SK-MEL-5 (cell line): ENCODE measurements around the gene C22orf39. TPM values are rescaled to one million over a fixed set of nuclear protein-coding genes. Genes with fewer than 3 reads are reported as not detected.
"Not testable (repeated sequence)": the region's sequence is repeated elsewhere in the genome, so short reads cannot be mapped to it uniquely, and the experiment has no call there.

ENCODE experiments used
- DNase-seq: peaks from one replicate; pipeline ENCODE4 v3.0.0-alpha.2; 2016; ENCODE audit warnings: low read depth, low spot score
- in situ Hi-C: cut with HindIII; loops from 2 replicates; pipeline ENCODE4 v1.10.0; 2016; ENCODE audit warnings: low sequenced_read_pairs, high pct_unique_total_duplicates, low pct_unique_long_range_greater_than_20kb
- total RNA-seq: library from RNA; depleted of rRNA; stranded (reverse); fragments of >200 nt; shearing (Covaris generic); gene quantifications from 2 replicates; pipeline ENCODE4 v1.2.3, GENCODE V29; 2014

C22orf39 gene
- total RNA-seq, 1 experiment from 2014 or later: 28.3 TPM

- no peak for DNase-seq
These were observed 5.3 kb downstream of the C22orf39 start for GRCh38 chr22:19442166-19442565.

GRCh38 chr22:19440411-19441195, 6.9 kb downstream of the C22orf39 start:
- in situ Hi-C loops: no loop called here
- no peak for DNase-seq

More at GRCh38 chr22:19442166-19442565, 5.3 kb downstream of the C22orf39 start:
- in situ Hi-C loops: no loop called here

- DNase-seq: no peak
- in situ Hi-C loops: no loop called here
These were observed 9.2 kb downstream of the C22orf39 start for GRCh38 chr22:19438298-19438697.

- in situ Hi-C loops, DNase-seq: not testable (repeated sequence)
These were observed 10.9 kb downstream of the C22orf39 start for GRCh38 chr22:19436444-19437161.

GRCh38 chr22:19434829-19435580, 12.5 kb downstream of the C22orf39 start:
- in situ Hi-C loops: no loop called here
- DNase-seq: no peak

- in situ Hi-C loops: no loop called here
- DNase-seq: no peak
These were observed 13.1 kb downstream of the C22orf39 start for GRCh38 chr22:19434401-19434800.

GRCh38 chr22:19432133-19432851, 15.2 kb downstream of the C22orf39 start, which contains the start of gene MRPL40:
Gene MRPL40, plus strand, starts transcription at chr22:19432545. Its CDS starts 10 bp downstream, at chr22:19432555.
- in situ Hi-C loops: no loop called here
- DNase-seq: peak; percentile 96

GRCh38 chr22:19431649-19432132, 15.8 kb downstream of the C22orf39 start, which contains the start of gene HIRA:
Gene HIRA, minus strand, starts transcription at chr22:19431733. Its CDS starts 257 bp downstream, at chr22:19431476.
- DNase-seq: peak; percentile 75
- in situ Hi-C loops: no loop called here

GRCh38 chr22:19430890-19431541, 16.5 kb downstream of the C22orf39 start:
- in situ Hi-C loops: no loop called here
- peak; percentile 18 for DNase-seq

- in situ Hi-C loops: no loop called here
- peak; percentile 26 for DNase-seq
These were observed 17.3 kb downstream of the C22orf39 start for GRCh38 chr22:19429950-19430889.

- no peak for DNase-seq
- in situ Hi-C loops: no loop called here
These were observed 23.4 kb downstream of the C22orf39 start for GRCh38 chr22:19424186-19424500.

- in situ Hi-C loops: no loop called here
- DNase-seq: no peak
These were observed 24.8 kb downstream of the C22orf39 start for GRCh38 chr22:19422440-19423301.

- in situ Hi-C loops: no loop called here
- DNase-seq: no peak
These were observed 27.2 kb downstream of the C22orf39 start for GRCh38 chr22:19420321-19420720.

- DNase-seq: no peak
- in situ Hi-C loops: no loop called here
These were observed 27.9 kb downstream of the C22orf39 start for GRCh38 chr22:19419464-19420178.

GRCh38 chr22:19419086-19419463, 28.4 kb downstream of the C22orf39 start:
- no peak for DNase-seq
- in situ Hi-C loops: no loop called here
